HepG2 (cell line): ENCODE data around the gene PXMP4. TPM values are rescaled to one million over a fixed set of nuclear protein-coding genes. Genes with fewer than 3 reads are reported as not detected.

ENCODE experiments used
- CBX5 ChIP-seq: sonication (generic); formaldehyde crosslinking; IDR thresholded peaks from 2 replicates; pipeline ENCODE4 v1.4.0; 2020; ENCODE audit warnings: missing genetic modification reagents, borderline replicate concordance
- HOXD1 ChIP-seq: sonication (generic); formaldehyde crosslinking; IDR thresholded peaks from 2 replicates; pipeline ENCODE4 v1.5.0; 2020; ENCODE audit warnings: missing genetic modification reagents
- NR2F2 ChIP-seq: IDR thresholded peaks from 2 replicates; pipeline ENCODE4 v1.6.1; 2012; ENCODE audit warnings: low read depth, inconsistent platforms, borderline replicate concordance
- PRMT3 ChIP-seq: sonication (generic); formaldehyde crosslinking; IDR thresholded peaks from 2 replicates; pipeline ENCODE4 v1.8.1; 2022; ENCODE audit warnings: low read depth, mild to moderate bottlenecking, moderate library complexity, missing genetic modification reagents, borderline replicate concordance
- RBM39 ChIP-seq: fragments of 200-400 bp; formaldehyde crosslinking; IDR thresholded peaks from one replicate; pipeline ENCODE4 v1.6.1; 2018; ENCODE audit warnings: antibody characterized with exemption, mild to moderate bottlenecking, low read depth, low read length; ENCODE audit not compliant: poor library complexity, severe bottlenecking
- SYNCRIP ChIP-seq: fragments of 200-400 bp; formaldehyde crosslinking; IDR thresholded peaks from 2 replicates; pipeline ENCODE4 v1.6.1; 2018; ENCODE audit warnings: mild to moderate bottlenecking, low read depth, low read length; ENCODE audit not compliant: insufficient read depth
- TBX2 ChIP-seq: sonication (generic); formaldehyde crosslinking; IDR thresholded peaks from 2 replicates; pipeline ENCODE4 v1.5.0; 2020; ENCODE audit warnings: missing genetic modification reagents, mild to moderate bottlenecking, borderline replicate concordance
- TP53 ChIP-seq: sonication (generic); formaldehyde crosslinking; conservative IDR thresholded peaks from 2 replicates; pipeline ENCODE4 v1.4.0; 2020; ENCODE audit warnings: missing genetic modification reagents
- ZBTB38 ChIP-seq: sonication (generic); formaldehyde crosslinking; IDR thresholded peaks from 2 replicates; pipeline ENCODE4 v1.5.1; 2020; ENCODE audit warnings: mild to moderate bottlenecking, missing genetic modification reagents
- ZC3H4 ChIP-seq: sonication (generic); formaldehyde crosslinking; IDR thresholded peaks from 2 replicates; pipeline ENCODE4 v1.4.0; 2020; ENCODE audit warnings: missing genetic modification reagents, borderline replicate concordance
- ZNF10 ChIP-seq: sonication (generic); formaldehyde crosslinking; IDR thresholded peaks from 2 replicates; pipeline ENCODE4 v1.4.0; 2020; ENCODE audit warnings: mild to moderate bottlenecking, low read depth, missing genetic modification reagents, borderline replicate concordance
- ZNF12 ChIP-seq: sonication (generic); formaldehyde crosslinking; IDR thresholded peaks from 2 replicates; pipeline ENCODE4 v1.5.0; 2020; ENCODE audit warnings: missing genetic modification reagents
- ZNF160 ChIP-seq: sonication (generic); formaldehyde crosslinking; IDR thresholded peaks from 2 replicates; pipeline ENCODE4 v1.8.0; 2022; ENCODE audit warnings: mild to moderate bottlenecking, inconsistent platforms, missing genetic modification reagents
- ZNF264 ChIP-seq: sonication (generic); formaldehyde crosslinking; IDR thresholded peaks from 2 replicates; pipeline ENCODE4 v1.4.0; 2020; ENCODE audit warnings: missing genetic modification reagents
- ZNF614 ChIP-seq: IDR thresholded peaks from 2 replicates; pipeline ENCODE4 v1.6.1; 2018; ENCODE audit warnings: missing biosample characterization, missing genetic modification reagents, inconsistent platforms, borderline replicate concordance
- ZNF749 ChIP-seq: sonication (generic); formaldehyde crosslinking; IDR thresholded peaks from 2 replicates; pipeline ENCODE4 v1.8.0; 2022; ENCODE audit warnings: mild to moderate bottlenecking, missing genetic modification reagents, moderate library complexity, borderline replicate concordance
- ZNF772 ChIP-seq: sonication (generic); formaldehyde crosslinking; IDR thresholded peaks from 2 replicates; pipeline ENCODE4 v1.5.0; 2020; ENCODE audit warnings: mild to moderate bottlenecking, missing genetic modification reagents
- ZNF792 ChIP-seq: IDR thresholded peaks from 2 replicates; pipeline ENCODE4 v1.6.1; 2016
- ZSCAN12 ChIP-seq: sonication (generic); formaldehyde crosslinking; IDR thresholded peaks from 2 replicates; pipeline ENCODE4 v1.9.0; 2021; ENCODE audit warnings: mild to moderate bottlenecking, missing genetic modification reagents
- ZSCAN21 ChIP-seq: sonication (generic); formaldehyde crosslinking; IDR thresholded peaks from 2 replicates; pipeline ENCODE4 v1.8.0; 2022; ENCODE audit warnings: mild to moderate bottlenecking, missing genetic modification reagents, moderate library complexity, borderline replicate concordance
- ZSCAN9 ChIP-seq: IDR thresholded peaks from 2 replicates; pipeline ENCODE4 v1.6.1; 2016; ENCODE audit warnings: borderline replicate concordance
- polyA plus RNA-seq, 8 experiments: library from polyadenylated mRNA; depleted of rRNA in 3 of 8; stranded (reverse) in 7 of 8; unstranded in 1 of 8; fragments of >200 nt; fragmentation: Illumina TruSeq in 4 of 8; extraction: Trizol in 4 of 8; gene quantifications; 2 replicates each; pipeline versions ENCODE4 v1.2.1 to v1.2.3, GENCODE V29; 2011 to 2016; ENCODE audit warnings: low read depth in 4 of 8, missing spikeins in 1 of 8, mixed read lengths in 1 of 8; ENCODE audit not compliant: insufficient read depth in 1 of 8
- total RNA-seq, 5 experiments: library from RNA; depleted of rRNA; stranded (reverse); fragments of >200 nt; fragmentation: Illumina TruSeq; extraction: Trizol; gene quantifications; 2 replicates each; pipeline ENCODE4 v1.2.3, GENCODE V29; 2016; ENCODE audit warnings: low read depth in 1 of 5
- TF ChIP-seq, protein P1 (sequence below): sonication (generic); formaldehyde crosslinking; IDR thresholded peaks from 2 replicates; pipeline ENCODE4 v1.4.0; 2020; ENCODE audit warnings: mild to moderate bottlenecking, missing genetic modification reagents
- TF ChIP-seq, protein P2 (sequence below): sonication (generic); formaldehyde crosslinking; IDR thresholded peaks from 2 replicates; pipeline ENCODE4 v1.5.0; 2020; ENCODE audit warnings: mild to moderate bottlenecking, missing genetic modification reagents, borderline replicate concordance
- TF ChIP-seq, protein P3 (sequence below): sonication (generic); formaldehyde crosslinking; IDR thresholded peaks from 2 replicates; pipeline ENCODE4 v1.5.0; 2020; ENCODE audit warnings: missing genetic modification reagents

The PXMP4 gene
- total and polyA plus RNA-seq, 2 of the 13 experiments (the other 11 are each of a cell fraction or from before 2014, with no cell fraction given): not detected

DNA sequence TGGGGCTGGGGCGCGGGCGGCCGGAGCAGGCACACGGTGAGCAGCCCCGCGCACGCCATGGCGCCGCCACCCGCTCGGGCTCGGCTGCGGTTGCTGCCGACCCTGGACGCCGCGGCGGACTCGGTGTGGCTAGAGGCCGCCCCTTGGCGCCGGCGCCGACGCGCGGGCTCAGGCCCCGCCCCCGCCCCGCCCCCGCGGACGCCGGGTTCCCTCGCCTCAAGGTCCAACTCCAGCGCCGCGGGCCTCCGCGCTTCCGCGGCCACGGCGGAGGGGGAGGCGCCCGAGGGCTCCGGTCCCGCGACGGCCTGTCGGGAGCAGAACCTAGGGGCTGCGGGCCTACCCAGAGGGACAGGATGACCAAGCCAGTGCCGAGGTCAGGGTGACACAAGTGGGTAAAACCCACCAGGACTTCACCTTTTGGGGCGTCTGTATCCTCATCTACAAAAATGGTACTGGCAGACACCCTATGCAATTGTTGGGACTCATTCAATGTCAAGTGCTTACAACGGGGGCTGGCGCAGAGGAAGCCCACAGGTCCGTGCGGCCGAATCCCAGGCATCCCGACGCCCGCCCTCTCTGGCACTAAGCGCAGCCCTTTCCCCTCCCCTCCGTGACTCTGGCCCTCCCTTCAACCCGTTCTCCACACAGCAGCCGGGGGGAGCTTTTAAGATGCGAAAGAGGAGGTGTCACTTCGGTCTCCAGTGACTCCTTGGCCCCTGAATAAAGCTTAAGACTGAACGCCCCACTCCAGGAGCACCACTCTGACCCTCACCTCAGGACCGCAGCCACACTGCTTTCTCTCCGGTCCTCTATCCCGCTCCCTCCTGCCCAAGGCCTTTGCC is 45.6 kb downstream of the PXMP4 start, which contains the start of gene NECAB3 (continued):
- peak; percentile 73; the same call in 1 of the 2 replicates for TF ChIP-seq TBX2 (CRISPR knock-in tag)
- TF ChIP-seq ZSCAN12 (CRISPR knock-in tag): peak; percentile 88; the same call in 1 of the 2 replicates
- TF ChIP-seq ZNF264 (CRISPR knock-in tag): peak; percentile 35; the same call in 1 of the 2 replicates
- TF ChIP-seq, protein P1, sequence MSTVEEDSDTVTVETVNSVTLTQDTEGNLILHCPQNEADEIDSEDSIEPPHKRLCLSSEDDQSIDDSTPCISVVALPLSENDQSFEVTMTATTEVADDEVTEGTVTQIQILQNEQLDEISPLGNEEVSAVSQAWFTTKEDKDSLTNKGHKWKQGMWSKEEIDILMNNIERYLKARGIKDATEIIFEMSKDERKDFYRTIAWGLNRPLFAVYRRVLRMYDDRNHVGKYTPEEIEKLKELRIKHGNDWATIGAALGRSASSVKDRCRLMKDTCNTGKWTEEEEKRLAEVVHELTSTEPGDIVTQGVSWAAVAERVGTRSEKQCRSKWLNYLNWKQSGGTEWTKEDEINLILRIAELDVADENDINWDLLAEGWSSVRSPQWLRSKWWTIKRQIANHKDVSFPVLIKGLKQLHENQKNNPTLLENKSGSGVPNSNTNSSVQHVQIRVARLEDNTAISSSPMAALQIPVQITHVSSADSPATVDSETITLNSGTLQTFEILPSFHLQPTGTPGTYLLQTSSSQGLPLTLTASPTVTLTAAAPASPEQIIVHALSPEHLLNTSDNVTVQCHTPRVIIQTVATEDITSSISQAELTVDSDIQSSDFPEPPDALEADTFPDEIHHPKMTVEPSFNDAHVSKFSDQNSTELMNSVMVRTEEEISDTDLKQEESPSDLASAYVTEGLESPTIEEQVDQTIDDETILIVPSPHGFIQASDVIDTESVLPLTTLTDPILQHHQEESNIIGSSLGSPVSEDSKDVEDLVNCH (CRISPR knock-in tag): 0 out of 2 replicates have a peak, but pooled peaks have one; percentile 86
- peak; percentile 69 for TF ChIP-seq ZNF614 (CRISPR knock-in tag)
- TF ChIP-seq RBM39: peak; percentile 62
- TF ChIP-seq, protein P2, sequence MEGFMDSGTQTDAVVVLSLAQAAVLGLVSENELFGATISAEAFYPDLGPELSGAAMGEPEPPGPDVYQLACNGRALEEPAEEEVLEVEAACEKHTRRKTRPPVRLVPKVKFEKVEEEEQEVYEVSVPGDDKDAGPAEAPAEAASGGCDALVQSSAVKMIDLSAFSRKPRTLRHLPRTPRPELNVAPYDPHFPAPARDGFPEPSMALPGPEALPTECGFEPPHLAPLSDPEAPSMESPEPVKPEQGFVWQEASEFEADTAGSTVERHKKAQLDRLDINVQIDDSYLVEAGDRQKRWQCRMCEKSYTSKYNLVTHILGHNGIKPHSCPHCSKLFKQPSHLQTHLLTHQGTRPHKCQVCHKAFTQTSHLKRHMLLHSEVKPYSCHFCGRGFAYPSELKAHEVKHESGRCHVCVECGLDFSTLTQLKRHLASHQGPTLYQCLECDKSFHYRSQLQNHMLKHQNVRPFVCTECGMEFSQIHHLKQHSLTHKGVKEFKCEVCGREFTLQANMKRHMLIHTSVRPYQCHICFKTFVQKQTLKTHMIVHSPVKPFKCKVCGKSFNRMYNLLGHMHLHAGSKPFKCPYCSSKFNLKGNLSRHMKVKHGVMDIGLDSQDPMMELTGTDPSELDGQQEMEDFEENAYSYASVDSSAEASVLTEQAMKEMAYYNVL (CRISPR knock-in tag): 0 out of 2 replicates have a peak, but pooled peaks have one; percentile 77
- TF ChIP-seq NR2F2: peak; percentile 37; the same call in 1 of the 2 replicates
- no peak for TF ChIP-seq TP53 (CRISPR knock-in tag)
- TF ChIP-seq PRMT3 (CRISPR knock-in tag): peak; percentile 79; the same call in 1 of the 2 replicates
- no peak for TF ChIP-seq ZC3H4 (CRISPR knock-in tag)
- peak; percentile 83 for TF ChIP-seq ZSCAN9 (CRISPR knock-in tag)
- peak; percentile 36; the same call in 1 of the 2 replicates for TF ChIP-seq ZNF772 (CRISPR knock-in tag)
- TF ChIP-seq ZBTB38 (CRISPR knock-in tag): peak; percentile 42; the same call in 1 of the 2 replicates
- TF ChIP-seq SYNCRIP: no peak
- peak; percentile 13; the same call in 1 of the 2 replicates for TF ChIP-seq ZSCAN21
- peak; percentile 48; the same call in 1 of the 2 replicates for TF ChIP-seq ZNF12 (CRISPR knock-in tag)
- TF ChIP-seq ZNF10 (CRISPR knock-in tag): no peak
- peak; percentile 93; the same call in 1 of the 2 replicates for TF ChIP-seq HOXD1
- no peak for TF ChIP-seq ZNF160 (CRISPR knock-in tag)
- TF ChIP-seq CBX5: peak; percentile 59; the same call in 1 of the 2 replicates
- no peak; the same call in 1 of the 2 replicates for TF ChIP-seq ZNF792 (CRISPR knock-in tag)
- TF ChIP-seq, protein P3, sequence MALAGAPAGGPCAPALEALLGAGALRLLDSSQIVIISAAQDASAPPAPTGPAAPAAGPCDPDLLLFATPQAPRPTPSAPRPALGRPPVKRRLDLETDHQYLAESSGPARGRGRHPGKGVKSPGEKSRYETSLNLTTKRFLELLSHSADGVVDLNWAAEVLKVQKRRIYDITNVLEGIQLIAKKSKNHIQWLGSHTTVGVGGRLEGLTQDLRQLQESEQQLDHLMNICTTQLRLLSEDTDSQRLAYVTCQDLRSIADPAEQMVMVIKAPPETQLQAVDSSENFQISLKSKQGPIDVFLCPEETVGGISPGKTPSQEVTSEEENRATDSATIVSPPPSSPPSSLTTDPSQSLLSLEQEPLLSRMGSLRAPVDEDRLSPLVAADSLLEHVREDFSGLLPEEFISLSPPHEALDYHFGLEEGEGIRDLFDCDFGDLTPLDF: peak; percentile 80; the same call in 1 of the 2 replicates
- no peak for TF ChIP-seq ZNF749 (CRISPR knock-in tag)
